ENCODE results near the gene SCARB1.
A peak's percentile ranks its signal among the peaks of the same experiment; 100 is the strongest.

SCARB1 gene

GRCh38 chr12:124824195-124824594 is 39.5 kb downstream of the SCARB1 start:
- DNase-seq (ENCODE audit: low spot score) (no peak), FAIRE-seq (no peak)

GRCh38 chr12:124823272-124823970 is 40.2 kb downstream of the SCARB1 start:
- FAIRE-seq (no peak), DNase-seq (ENCODE audit: low spot score) (no peak)

GRCh38 chr12:124822218-124822617 is 41.4 kb downstream of the SCARB1 start:
- DNase-seq (ENCODE audit: low spot score) (no peak), FAIRE-seq (no peak)

- no peak for DNase-seq (ENCODE audit: low spot score)
- no peak for FAIRE-seq
These were observed 42.1 kb downstream of the SCARB1 start for GRCh38 chr12:124821252-124822200.

- no peak for FAIRE-seq
- DNase-seq (ENCODE audit: low spot score) = no peak
These were observed 43.5 kb downstream of the SCARB1 start for GRCh38 chr12:124820199-124820598.

- DNase-seq (ENCODE audit: low spot score) (no peak), FAIRE-seq (no peak)
These were observed 44.1 kb downstream of the SCARB1 start for GRCh38 chr12:124819525-124819924.

- FAIRE-seq (no peak), DNase-seq (ENCODE audit: low spot score) (no peak)
These were observed 44.6 kb downstream of the SCARB1 start for GRCh38 chr12:124819080-124819479.

- no peak for DNase-seq (ENCODE audit: low spot score)
- FAIRE-seq = peak; percentile 82
These were observed 46.3 kb downstream of the SCARB1 start for GRCh38 chr12:124817076-124818000.

GRCh38 chr12:124816295-124816854 is 47.3 kb downstream of the SCARB1 start:
- FAIRE-seq = no peak

GRCh38 chr12:124814741-124815613 is 48.7 kb downstream of the SCARB1 start:
- no peak for FAIRE-seq
- no peak for DNase-seq (ENCODE audit: low spot score)

More at GRCh38 chr12:124816295-124816854, 47.3 kb downstream of the SCARB1 start:
- DNase-seq (ENCODE audit: low spot score) = no peak

- DNase-seq (ENCODE audit: low spot score) (no peak), FAIRE-seq (no peak)
These were observed 49.9 kb downstream of the SCARB1 start for GRCh38 chr12:124813782-124814181.

GRCh38 chr12:124812979-124813378 is 50.7 kb downstream of the SCARB1 start:
- FAIRE-seq (no peak), DNase-seq (ENCODE audit: low spot score) (no peak)

- FAIRE-seq (no peak), DNase-seq (ENCODE audit: low spot score) (no peak)
These were observed 51.3 kb downstream of the SCARB1 start for GRCh38 chr12:124812356-124812755.

GRCh38 chr12:124811633-124812032 is 52.0 kb downstream of the SCARB1 start:
- DNase-seq (ENCODE audit: low spot score) (no peak), FAIRE-seq (no peak)

- no peak for FAIRE-seq
- DNase-seq (ENCODE audit: low spot score) = no peak
These were observed 53.8 kb downstream of the SCARB1 start for GRCh38 chr12:124809878-124810277.

- no peak for FAIRE-seq
- no peak for DNase-seq (ENCODE audit: low spot score)
These were observed 54.3 kb downstream of the SCARB1 start for GRCh38 chr12:124809391-124809790.

GRCh38 chr12:124808272-124808671 is 55.4 kb downstream of the SCARB1 start:
- no peak for FAIRE-seq

GRCh38 chr12:124805876-124806668 is 57.6 kb downstream of the SCARB1 start:
- no peak for FAIRE-seq
- no peak for DNase-seq (ENCODE audit: low spot score)

More at GRCh38 chr12:124808272-124808671, 55.4 kb downstream of the SCARB1 start:
- DNase-seq (ENCODE audit: low spot score) = no peak

- DNase-seq (ENCODE audit: low spot score) = no peak
- no peak for FAIRE-seq
These were observed 58.6 kb downstream of the SCARB1 start for GRCh38 chr12:124805050-124805449.

Data from urothelium cell line (cell line).